Measurements from ENCODE around the gene INIP.
"Not testable (repeated sequence)": the region's sequence is repeated elsewhere in the genome, so short reads cannot be mapped to it uniquely, and the experiment has no call there.

Gene INIP

DNA sequence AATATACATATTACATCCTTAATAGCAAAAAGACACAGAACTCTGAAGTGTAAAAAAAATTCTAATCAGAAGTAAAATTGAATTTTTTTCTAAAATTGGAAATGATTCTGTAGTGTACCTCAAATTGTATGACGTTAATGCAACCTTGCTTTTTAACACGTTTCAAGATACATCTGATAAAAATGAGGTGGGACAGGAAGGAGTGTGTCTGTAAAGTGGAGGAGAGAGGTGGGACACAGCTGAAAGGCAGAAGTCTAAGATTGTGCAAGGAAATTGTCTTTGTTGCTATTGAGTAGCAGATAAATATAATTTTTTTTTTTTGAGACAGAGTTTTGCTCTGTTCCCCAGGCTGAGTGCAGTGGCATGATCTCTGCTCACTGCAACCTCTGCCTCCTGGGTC, 17.0 kb upstream of the INIP start:
- DNase-seq = no peak

DNA sequence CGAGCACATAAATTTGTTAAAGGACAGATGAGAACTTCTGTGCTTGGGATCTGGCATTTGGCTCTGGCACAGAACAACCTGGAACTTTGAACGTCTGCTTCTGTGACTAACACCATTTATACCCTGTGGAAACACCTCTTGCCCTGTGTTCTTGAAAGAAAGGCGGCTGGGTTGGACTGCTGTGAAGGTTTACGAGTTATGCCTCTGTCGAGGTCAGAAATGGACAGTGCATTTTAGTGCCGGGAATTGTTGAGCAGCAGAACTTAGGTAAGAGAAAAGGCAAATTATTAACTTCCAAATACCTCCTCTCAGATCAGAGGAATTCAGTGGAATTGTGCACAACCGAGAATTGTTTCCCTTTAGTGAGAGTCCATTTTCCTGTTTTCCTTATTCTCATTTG, 14.1 kb upstream of the INIP start:
- no peak for DNase-seq

DNA sequence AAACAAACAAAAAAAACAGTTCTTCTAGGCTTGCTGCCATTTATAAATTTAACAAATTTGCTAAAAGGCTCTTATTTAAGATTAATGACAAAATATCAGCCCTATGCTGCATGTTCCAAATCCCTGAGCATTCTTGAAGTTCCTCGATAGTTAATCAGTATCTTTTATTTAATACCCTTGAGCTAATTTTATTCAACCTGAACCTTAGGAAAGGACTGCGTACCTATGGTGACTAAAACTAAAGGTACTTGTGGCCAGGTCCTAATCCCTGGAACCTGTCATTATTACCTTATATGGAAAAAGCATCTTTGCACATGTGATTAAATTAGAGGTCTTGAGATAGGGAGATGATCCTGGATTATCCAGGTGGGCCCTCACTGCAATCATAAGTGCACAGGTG, 10.5 kb upstream of the INIP start:
- DNase-seq = no peak

DNA sequence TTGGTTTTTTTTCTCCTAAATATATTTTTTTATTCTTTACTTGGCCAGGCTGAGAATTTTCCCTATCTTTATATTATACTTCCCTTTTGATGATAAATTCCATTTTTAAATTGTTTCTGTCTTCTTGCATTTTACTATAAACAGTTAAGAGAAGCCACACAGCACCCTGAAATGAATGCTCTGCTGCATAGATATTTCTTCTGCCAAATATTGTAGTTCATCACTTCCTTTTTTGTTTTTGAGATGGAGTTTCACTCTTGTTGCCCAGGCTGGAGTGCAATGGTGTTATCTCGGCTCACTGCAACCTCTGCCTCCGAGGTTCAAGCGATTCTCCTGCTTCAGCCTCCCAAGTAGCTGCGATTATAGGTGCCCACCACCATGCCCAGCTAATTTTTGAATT, 8.5 kb upstream of the INIP start:
- DNase-seq = no peak

DNA sequence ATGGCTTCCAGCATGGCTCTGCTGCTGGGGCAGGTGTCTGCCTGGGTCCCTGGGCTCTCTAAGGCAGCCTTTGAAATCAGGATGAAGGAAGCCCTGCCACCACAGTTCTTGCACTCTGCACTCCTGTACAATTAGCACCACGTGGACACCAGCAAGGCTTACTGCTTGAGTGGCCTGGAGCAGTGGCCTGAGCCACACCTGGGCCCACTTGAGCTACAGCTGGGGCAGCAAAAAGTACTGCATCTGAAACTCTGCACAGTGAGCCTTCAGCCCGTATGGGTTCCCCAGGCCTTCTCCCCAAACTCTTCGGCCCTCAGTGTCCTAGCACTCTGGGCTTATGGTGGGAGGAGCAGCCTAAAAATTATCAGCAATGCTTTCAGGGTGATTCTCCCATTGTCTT, 8.0 kb upstream of the INIP start:
- no peak for DNase-seq

DNA sequence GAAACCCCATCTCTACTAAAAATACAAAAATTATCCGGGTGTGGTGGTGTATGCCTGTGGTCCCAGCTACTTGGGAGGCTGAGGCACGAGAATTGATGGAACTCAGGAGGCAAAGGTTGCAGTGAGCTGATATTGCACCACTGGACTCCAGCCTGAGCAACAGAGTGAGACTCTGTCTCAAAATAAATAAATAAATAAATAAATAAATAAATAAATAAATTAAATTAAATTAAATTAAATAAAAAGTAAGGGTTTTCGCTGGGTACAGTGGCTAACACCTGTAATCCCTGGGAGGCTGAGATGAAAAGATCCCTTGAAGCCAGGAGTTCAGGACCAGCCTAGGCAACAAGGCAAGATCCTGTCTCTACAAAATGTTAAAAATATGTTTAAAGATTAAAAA, 4.8 kb upstream of the INIP start:
- DNase-seq = not testable (repeated sequence)

DNA sequence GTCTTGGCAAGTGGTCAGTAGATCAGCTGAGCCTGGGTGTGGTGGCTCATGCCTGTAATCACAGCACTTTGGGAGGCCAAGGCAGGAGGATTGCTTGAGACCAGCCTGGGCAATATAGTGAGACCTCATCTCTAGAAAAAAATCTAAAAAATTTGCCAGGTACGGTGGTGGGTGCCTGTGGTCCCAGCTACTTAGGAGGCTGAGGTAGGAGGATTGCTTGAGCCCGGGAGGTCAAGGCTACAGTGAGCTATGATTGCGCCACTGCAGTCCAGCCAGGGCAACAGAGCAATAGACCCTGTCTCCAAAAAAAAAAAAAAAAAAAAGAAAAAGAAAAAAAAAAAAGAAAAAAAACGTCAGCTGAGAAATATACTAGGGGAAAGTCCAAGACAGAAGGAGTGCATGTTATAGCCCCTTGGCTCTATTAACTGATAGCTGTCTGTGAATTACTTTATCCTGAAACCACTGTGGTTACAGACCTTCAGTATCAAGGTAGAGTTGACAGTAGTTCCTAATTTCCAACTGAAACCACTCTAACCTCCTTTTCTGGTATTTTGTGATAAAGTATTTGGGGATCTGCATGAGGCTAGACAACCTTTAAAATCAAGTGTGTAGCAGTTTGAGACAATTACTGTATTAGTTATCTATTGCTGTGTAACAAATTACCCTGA, 2.3 kb upstream of the INIP start:
- DNase-seq = no peak

DNA sequence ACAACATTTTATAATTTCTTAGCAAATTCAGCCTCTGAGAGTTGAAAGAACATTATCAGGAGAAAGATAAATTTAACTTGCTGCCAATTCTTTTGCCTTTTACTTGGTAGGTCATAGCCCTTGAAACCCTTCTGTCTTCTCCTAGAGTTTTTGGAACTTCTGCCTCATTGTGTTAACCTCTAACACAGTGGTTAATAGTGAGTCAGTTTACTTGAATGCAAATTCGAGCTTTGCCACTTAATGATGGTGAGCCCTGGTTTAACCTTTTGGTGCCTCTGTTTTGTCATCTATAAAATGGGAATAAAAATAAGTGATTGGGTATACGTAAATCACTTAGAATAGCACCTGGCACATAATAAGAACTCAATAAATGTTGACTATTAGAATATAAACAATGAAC, 1.8 kb upstream of the INIP start:
- no peak for DNase-seq

DNA sequence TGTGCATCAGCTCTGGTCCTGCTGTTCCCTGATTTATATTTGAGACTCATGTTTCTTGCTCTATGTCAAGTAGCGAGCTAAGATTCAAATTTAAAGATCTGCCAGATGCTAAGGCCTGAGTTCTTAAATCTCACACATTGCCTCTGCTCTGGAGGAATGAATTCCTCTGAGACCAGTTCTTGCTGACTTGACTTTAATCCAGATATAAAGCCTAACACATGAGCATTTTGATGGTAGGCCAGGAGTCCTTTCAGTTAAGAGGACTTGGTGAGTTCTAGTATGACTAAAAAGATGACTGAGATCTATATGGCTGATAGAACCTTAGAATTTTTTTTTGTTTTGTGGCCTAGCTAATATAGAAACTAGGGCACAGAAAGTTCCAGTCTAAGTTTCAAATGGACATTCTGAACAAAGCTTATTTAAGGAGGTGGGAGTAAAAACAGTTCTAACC, 1.3 kb upstream of the INIP start:
- DNase-seq = no peak

DNA sequence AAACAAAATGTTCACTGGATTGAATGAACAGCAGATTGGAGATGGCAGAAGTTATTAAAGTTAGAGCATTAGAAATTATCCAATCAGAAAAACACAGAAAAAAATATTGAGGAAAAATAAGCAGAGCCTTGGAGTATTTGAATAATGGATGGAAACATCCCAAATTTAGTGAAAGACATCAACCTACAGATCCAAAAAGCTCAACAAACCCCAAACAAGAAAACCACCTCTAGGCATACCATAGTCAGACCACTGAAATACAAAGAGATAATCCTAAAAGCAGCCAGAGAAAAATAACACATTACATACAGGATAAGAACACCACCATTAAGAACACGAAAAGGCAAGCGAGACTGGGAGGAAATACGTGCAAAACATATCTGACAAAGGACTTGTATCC, 5.2 kb downstream of the INIP start:
- no peak for DNase-seq

DNA sequence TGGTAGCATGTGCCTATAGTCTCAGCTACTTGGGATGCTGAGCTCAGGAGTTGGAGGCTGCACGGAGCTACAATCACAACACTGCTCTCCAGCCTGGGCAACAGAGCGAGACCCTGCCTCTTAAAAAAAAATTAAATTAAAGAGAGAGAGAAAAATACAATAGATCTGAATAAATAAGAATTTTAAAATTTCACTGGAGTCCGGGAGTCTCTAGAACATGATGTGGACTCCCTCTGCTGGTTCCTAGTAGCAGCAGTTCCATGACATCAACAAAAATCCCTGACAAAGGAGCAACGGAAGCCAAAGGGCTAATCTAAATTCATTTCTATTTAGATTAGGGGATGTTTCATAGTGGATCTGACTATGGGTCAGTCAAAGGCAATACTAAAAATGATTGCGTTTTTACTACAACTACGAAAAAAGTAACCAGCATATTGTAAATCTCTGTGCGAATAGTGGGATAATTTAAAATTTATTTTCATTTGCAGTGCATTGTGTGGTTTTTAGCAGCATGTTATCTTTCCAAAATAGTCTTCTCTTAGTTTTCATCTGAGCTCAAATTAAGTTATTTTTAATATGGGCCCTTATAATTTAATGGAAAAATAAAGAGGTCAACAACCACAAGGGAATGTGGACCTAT, 6.7 kb downstream of the INIP start:
- DNase-seq = peak; percentile 61

DNA sequence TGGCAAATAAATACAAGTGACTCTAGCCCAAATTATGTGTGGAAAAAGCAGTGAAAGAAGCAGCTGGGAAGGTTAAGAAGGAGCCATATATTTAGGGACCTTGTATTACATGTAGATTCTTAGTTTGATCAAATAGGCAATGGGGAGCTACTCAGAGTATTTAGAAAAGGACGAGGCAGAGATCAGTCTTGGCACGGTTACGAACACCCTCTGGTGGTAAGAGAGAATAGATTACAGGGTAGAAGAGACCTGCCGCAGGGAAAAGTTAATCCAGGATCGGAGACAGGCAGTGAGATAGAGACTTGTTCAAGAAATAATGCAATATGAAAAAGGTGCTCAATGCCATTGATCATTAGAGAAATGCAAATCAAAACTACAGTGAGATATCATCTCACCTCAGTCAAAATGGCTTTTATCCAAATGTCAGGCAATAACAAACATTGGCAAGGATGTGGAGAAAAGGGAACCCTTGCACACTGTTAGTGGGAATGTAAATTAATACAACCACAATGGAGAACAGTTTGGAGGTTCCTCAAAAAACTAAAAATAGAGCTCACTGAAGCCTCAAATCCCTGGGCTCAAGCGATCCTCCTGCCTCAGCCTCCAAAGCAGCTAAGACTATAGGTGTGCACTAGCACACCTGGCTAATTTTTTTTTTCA, 12.0 kb downstream of the INIP start:
- DNase-seq = peak; percentile 79

DNA sequence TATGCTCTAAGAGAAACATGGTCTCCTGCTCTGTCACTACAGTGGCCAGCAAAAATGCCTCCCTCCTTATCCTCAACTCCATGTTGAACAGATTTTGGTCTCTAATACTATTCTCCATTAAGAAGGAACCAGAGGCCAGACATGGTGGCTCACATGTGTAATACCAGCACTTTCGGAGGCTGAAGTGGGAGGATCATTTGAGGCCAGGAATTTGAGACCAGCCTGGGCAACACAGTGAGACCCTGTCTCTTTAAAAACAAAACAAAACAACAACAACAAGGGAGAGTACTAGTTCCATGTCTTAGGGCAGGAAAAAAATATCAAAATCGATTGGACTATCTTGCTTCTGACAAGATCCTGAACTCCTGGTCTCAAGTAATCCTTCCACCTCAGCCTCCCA, 14.6 kb downstream of the INIP start:
- DNase-seq = no peak

DNA sequence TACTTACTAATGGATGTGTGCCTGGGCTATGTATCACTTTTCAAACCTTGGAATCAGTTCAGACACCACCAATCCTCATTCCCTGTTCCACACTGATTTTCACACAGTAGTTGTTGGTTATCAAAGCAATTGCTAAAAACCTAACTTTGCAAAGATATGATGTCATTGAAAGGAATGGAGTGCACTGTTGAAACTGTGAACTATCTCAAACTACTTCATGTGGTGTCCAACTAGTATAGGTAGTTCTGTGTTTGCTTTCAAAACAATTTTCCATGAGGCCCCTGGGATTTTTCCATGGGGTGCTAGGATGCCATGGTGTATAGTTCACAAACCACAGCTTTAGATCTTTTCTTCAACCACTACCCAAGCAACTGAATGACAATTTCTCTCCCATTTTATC, 17.8 kb downstream of the INIP start:
- no peak for DNase-seq

DNA sequence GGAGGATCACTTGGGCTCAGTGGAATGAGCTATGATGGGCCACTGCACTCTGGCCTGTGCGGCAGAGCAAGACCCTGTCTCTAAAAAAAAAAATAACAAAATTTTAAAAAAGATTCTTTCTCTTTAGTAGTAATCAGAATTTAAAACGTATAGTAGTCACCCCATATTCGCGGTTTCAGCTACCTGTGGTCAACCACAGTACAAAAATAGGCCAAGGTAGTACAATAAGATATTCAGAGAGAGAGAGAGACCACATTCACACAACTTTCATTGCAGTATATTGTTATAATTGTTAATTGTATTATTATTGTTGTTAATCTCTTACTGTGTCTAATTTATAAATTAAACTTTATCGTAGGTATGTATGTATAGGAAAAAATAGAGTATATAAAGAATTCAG, 18.7 kb downstream of the INIP start:
- DNase-seq = no peak

DNA sequence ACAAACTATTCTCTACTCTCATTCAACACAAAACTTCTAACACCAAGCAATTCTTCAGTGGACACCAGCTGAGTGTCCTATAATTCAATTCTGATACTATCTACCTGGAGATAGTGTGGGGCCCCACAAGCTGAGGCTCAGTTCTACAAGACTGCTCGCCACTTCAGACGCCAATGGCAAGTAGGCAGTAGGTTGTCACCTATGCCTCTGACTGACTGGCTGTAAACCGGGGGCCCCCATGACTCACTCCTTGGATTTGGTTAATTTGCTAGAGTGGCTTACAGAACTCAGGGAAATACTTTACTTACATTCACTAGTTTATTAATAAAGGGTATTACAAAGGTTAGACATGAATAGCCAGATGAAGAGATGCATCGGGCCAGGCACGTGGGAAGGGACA, 21.5 kb downstream of the INIP start:
- no peak for DNase-seq

DNA sequence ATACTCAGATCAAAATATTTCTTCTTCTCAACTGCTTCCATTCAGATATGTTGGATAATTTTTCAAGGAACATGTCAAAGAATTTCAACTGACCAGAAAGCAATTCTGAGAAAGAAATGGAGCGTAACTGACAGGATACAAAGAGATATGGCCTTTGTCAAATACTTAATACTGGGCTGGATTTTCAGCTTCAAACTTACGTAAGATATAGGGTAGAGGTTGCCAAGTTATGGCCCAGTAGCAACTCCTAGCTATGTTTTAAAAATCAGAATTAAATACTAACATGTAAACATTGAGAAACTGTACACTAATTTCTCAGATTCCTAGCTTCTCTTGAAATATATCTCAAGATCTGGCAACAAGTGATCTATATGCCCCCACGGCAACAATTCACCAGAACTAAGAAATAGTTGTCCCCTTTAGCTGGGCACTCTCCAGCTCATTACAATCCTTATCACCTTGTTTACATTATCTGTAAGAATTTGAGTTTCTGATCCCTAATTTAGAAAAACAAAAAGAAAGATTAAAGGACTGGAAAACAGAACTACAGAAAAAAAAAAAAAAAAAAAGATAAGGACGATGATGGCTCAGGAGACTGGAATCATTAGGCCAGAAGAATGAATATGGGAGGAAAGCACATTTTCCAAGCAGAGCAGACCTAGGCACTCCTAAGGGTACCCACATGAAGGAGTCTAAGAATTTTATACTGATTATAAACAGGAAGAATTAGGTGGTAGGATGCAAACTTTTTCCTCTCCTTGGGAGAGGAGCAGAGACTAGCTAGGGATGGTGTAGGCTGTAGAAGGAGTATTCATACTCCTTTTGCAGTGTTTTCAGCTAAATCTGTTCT, 23.0 kb downstream of the INIP start:
- DNase-seq = peak; percentile 24

DNA sequence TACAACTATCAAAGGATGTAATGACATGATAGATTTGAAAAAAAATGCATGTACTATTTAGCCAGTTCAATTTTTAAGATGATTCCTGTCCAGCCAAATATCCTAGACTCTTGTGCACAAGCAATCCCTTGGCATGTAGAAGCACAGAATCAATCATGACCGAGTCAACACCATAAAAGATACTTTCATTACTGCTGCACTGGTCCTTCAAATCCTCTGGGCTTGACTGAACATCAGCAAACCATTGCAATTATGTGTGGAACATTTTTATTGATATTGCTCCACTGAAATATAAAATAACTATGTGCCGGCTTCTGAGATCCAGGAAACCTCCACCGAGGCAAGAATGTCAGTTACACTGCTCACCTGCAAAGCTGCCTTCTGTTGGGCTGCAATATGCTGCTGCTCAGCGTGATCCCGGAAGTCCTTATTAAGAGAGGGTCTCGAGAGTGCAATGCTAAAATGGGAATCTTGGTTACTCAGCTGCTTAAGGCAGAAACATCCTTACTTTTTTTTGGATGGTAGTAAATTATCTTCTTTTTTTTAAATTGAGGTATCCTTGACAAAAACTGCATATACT, 28.7 kb downstream of the INIP start:
- DNase-seq = no peak

DNA sequence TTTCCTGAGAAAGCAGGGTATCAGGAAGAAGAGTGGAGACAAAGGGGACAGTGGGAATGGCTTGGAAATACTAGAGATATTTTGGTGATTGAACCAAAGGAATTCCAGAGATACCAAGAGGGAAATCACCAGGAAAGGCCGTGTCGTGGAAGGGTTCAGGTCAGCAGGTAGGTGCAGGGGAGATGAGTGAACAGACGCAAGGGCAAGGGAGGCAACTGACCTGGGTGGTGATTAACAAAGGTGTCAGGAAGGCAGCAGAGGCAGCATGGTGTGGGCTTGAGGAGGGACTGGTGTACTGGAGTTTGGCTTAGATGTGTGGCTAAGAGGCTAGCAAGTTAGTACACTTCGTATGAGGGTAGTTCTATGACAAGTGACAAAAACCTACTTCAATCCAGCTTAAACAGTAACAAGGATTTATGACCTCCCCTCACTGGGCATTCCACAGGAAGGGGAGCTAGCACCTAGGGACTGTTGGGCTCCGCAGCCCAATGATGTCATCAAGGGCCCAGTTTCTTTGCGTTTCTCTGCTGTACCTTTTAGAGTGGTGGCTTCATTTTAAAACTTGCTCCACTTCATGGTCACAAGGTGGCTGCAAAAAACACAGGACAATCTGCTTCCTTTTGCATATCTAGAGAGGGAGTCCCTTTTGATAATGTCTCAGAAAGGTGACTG, 37.0 kb downstream of the INIP start:
- no peak for DNase-seq

DNA sequence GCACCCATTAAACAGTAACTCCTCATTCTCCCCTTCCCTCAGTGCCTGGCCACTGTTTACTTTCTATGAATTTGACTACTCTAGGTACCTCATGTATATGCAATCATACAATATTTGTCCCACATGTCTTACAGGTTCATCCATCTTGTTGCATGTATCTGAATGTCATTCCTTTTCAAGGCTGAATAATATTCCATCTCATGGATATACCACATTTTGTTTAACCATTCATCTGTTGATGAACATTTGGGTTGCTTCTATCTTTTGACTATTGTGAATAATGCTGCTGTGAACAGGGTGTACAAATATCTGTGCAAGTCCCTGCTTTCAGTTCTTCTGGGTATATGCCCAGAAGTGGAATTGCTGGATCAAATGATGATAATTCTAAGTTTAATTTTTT, 40.9 kb downstream of the INIP start:
- no peak for DNase-seq

DNA sequence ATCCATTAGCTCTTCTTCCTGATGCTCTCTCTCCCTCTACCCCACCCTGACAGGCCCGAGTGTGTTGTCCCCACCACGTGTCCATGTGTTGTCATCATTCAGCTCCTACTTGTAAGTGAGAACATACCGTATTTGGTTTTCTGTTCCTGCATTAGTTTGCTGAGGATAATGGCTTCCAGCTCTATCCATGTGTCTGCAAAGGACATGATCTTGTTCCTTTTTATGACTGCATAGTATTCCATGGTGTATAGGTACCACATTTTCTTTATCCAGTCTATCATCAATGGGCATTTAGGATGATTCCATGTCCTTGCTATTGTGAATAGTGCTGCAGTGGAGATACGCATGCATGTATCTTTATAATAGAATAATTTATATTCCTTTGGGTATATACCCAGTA, 44.7 kb downstream of the INIP start:
- not testable (repeated sequence) for DNase-seq

DNA sequence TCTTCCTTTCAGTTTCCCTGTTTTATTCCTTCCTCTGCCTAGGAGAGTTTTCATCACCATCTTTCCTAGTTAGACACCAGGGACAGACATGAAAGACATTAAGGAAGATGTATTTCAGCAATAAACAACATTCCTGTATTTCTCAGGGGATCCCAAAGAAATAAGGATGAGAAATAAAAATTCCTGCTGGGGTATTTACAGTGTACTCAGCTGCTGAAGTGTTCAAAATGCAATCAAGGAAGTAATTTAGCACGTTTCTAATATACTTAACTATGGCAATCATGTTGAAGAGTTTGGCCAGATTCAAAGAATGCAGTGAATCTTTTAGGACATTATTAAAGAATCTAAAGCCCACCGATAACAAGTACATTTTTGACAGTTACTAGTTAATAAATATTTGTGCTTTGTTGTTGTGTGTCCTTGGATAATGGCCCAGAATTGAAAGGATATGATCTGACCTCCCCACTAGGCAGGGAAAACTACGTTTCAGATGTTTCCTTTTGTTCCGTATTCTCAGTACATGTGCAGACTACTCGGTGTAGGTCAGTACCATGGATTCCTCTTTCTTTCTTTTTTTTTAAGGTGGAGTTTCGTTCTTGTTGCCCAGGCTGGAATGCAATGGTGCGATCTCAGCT, 46.8 kb downstream of the INIP start:
- DNase-seq = no peak

Measured in eye (tissue), 1 donor.